HG03097 (cell line): ENCODE data around the gene NOPCHAP1.
"Not testable (repeated sequence)": the region's sequence is repeated elsewhere in the genome, so short reads cannot be mapped to it uniquely, and the experiment has no call there.

Experiments used
- ATAC-seq: cut with Tn5 transposase; IDR thresholded peaks from one replicate; pipeline ENCODE4 v1.9.1; 2021; ENCODE audit not compliant: unreplicated experiment, low FRiP score

The NOPCHAP1 gene, protein sequence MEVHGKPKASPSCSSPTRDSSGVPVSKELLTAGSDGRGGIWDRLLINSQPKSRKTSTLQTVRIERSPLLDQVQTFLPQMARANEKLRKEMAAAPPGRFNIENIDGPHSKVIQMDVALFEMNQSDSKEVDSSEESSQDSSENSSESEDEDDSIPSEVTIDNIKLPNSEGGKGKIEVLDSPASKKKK

DNA sequence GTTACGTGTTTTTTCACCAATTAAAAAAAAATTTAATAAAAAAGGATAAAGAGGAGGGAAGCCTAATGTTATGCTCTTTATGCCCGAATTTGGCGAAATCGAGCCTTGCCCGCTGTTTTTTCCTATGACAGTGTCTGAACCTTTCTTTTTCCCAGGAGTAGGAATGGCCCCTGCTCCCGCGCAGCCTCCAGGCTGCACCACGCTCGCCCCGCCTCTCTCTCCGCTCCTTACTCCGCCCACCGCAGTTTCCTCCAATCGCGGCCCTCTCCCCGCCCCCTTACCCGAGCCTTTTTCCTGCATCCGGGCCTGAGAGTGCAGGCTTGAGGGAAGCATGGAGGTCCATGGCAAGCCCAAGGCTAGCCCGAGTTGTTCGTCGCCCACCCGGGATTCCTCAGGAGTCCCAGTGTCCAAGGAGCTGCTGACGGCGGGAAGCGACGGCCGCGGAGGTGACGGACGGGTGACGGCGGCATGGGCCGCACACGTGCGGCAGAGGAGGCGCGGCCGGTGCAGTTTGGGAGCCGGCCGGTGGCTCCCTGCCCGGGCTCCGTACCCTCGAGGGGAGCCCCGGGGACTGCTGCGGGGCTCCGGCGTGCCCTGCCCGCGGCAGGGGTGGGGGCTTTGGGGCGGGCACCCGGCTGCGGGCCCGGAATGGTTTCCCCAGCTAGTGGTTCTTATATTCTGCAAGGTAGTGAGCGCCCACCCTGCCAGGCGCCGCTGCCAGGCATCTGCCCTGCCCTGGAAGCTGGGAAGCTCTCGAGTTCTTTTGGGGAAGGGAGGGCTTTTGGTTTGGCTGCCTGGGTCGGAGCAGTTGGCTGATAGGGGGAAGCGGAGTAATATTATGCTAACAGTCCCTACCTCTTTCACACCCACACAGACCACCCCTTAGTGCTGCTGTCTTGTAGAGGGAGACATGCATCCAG lies at the start of gene NOPCHAP1:
TSS of gene NOPCHAP1 (plus strand) at position 295 of the 920 bp plus-strand sequence. CDS start at position 332, 37 bp downstream.
- peak; percentile 91 for ATAC-seq

DNA sequence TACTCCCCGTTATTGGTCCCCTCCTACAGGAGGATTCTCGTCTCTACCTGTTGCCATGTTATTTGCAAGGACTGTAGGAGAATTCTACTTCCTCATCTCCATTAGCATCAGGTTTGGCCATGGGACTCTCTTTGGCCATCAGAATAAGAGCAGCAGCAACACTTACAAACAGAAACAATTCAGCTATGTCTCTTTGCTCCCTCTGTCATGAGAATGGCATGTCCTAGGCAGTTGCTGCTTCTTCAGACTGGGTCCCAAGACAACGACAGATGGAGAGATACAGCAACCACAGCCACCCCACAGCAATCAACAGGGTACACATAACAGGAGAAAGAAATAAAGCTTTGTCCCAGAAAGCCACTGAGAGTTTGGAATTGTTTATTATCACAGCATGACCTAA lies 47.7 kb upstream of the NOPCHAP1 start:
- ATAC-seq: no peak

DNA sequence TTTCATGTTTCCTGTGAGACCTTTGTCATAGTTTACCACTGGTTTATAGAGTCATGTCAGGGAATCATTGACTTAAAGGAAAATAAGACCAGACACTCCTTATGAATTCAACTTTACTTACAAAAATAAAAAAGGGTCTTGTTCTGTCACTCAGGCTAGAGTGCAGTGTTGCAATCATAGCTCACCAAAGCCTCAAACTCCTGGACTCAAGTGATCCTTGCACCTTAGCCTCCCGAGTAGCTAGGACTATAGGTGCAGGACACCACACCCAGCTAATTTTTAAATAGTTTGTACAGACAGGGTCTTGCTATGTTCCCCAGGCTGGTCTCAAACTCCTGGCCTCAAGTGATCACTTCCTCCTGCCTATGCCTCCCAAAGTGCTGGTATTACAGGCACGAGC lies 47.0 kb upstream of the NOPCHAP1 start:
- no peak for ATAC-seq

DNA sequence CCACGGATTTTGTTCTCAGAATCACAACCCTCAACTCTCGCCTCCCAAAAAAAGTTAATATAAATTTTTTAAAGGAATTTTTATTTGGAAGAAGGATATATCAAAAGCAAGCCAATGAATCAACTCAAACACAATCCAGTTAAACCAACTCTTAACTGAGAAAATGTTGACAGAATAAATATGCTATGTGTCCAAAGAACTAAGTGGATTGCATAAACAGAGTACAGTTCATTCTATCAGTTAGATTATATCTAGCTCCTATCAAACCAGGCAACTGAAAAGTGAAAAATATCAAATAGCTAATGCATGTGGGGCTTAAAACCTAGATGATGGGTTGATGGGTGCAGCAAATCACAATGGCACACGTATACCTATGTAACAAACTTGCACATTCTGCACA lies 44.7 kb upstream of the NOPCHAP1 start:
- no peak for ATAC-seq

DNA sequence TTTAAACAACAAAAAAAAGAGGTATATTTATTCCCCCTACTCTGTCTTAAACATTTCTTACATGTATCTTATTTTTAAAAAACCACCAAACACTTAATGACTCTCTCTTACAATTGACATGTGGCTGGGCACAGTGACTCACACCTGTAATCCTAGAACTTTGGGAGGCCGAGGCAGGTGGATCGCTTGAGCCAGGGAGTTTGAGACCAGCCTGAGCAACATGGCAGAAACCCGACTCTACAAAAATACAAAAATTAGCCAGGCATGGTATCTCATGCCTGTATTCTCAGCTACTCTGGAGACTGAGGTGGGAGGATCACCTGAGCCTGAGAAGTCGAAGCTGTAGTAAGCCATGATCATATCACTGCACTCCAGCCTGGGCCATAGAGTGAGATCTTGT lies 44.0 kb upstream of the NOPCHAP1 start:
- no peak for ATAC-seq

DNA sequence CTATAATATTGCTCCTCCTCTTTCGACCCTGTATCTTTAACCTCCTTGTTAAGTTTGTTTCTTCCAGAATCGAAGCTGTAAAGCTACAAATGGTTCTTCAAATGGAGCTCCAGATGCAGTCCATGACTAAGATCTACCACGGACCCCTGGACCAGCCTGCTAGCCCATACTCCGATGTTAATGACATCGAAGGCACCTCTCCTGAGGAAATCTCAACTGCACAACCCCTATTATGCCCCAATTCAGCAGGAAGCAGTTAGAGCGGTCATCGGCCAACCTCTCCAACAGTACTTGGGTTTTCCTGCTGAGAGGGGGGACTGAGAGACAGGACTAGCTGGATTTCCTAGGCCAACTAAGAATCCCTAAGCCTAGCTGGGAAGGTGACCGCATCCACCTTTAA lies 42.7 kb upstream of the NOPCHAP1 start:
- not testable (repeated sequence) for ATAC-seq

DNA sequence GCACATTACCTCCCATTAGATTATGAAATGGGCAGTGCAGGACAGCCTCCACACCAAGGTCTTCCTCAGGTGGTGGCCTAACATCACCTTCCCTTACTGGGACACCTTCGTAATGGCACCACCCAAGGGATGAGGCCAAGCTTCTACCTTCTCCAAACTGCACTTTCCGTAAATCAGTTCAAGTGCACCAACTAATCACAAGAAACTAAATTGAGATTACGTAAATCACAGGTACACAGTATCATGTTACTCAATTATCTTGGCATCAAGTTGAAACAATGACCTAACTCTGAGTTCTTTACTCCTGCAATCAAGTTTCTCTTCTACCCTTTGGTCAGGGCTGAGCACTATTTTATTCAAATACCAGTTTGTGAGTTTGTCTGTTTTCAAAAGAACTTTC lies 41.9 kb upstream of the NOPCHAP1 start:
- no peak for ATAC-seq

DNA sequence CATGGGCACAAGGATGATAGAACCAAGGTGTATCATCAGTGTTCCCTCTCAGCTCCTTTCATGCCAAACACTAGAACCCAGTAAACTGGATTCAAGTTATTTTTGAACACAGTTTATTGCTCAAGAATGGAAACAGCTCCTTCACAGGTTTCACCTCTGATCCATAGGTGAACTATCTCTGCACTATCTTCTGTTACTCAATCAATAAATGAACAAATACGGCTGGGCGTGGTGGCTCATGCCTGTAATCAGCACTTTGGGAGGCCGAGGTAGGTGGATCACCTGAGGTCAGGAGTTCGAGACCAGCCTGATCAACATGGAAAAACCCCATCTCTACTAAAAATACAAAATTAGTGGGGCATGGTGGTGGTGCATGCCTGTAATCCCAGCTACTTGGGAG lies 37.4 kb upstream of the NOPCHAP1 start:
- ATAC-seq: not testable (repeated sequence)

DNA sequence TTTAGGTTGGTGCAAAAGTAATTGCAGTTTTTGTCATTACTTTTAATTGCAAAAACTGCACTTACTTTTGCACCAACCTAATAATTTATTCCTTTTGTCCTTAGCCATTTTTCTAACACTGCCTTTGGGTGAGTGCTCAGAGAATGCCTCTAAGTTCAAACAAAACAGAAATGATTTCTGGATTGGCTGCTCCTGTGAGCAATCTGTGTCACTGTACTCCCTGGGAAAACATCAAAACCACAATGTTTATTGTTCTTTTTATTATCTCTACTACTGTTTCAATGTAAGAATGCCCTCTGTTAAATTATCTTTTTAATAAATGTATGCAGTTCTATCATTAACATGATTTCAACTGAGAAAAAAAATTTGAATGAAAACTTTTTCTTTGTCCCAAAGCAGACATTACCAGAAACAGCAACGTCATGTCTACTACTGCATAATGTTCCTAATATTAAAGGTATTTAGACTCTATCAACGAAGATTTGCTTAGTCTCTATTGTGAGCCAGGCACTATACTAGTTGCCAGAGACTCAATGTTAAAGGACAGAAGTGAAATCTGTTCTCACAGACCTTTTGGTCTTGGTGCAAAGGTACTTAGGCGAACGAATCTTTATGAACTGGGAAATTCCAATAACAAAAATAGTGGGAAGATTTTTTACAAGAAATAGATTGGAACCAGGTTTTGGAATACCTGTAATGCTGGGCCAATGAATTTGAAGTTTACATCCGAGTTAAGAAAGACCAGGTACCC lies 34.2 kb upstream of the NOPCHAP1 start:
- ATAC-seq: no peak

DNA sequence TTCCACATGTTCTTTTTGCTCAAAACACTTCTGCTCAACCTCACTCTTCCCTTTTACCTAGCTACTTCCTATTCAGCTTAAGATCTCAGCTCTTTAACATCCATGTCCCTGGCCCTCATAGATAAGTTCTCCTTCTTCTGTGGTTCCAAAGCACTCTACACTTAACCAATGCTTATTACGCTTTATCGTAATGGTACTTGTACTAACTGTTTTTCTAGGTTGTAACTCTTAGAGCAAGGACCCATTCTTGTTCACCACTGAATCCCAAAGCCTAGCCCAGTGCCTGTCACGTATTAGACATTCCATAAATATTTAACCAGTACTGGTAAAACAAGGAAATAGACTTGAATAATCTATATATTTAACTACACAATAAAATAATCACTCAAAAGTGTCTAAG lies 33.3 kb upstream of the NOPCHAP1 start:
- ATAC-seq: no peak

DNA sequence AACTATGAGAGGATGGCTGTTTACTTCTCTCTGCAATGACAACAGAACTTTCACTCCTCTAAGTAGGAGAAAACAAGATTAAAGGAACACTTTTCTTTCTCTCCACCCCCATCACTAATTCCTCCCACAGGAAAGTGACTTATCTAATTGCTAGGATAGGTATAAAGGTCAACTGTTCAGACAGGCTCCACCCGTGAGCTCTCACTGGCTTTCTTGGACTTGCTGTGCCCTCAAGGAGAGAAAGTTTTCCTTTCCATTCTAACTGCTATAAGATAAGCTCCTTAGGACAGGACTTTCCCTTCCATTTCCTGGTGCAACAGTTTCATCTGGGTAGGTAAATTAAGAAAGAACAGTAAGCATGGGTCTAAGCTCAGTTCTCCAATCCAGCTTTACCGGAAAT lies 32.8 kb upstream of the NOPCHAP1 start:
- ATAC-seq: no peak

DNA sequence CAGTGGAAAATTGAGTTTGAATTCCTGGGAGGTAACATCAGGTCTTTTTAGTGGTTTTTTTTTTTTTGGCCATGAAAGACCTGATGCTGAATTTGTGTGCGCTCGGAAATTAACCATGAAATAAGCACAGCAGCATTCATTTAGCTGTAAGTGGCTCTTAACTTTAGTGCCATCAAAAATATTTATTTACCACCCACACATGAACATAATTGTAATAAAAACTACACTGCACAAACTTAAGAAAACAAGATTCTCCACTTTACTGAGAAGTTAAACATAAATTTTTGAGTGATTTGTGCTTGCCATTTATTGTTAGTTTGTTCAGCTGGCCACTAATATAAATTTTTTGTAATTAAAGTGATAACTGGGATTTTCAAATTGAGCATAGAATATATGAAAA lies 30.4 kb upstream of the NOPCHAP1 start:
- no peak for ATAC-seq

DNA sequence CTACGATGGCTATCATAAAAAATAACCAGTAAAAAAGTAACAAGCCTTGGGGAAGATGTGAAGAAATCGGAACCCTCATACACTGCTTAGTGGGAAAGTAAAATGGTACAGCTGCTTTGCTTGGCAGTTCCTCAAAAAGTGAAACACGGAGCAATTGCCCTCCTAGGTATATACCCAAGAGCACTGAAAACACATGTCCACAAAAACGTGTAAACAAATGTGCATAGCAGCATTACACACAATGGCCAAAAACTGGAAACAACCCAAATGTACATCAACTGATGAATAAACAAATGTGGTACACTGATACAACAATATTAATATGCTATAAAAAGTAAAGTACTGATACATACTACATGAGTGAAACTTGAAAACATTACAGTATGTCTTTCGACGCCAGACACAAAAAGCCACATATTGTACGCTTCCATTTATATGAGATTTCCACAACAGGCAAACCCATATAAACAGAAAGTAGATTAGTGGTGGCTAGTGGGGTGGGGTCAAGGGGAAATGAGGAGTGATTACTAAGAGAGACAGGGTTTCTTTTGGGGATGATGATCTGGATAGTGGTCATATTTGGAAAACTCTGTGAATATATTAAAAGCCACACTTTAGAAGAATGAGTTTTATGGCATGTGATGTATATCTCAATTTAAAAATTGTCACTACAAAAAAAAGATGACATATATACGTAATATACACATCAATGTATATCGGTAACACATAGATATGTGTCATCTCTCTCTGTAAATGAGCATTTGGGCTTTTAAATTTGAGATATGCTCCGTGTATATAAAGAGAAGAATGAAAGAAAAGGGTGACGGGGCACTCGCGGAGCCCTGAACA lies 29.0 kb upstream of the NOPCHAP1 start:
- ATAC-seq: no peak

DNA sequence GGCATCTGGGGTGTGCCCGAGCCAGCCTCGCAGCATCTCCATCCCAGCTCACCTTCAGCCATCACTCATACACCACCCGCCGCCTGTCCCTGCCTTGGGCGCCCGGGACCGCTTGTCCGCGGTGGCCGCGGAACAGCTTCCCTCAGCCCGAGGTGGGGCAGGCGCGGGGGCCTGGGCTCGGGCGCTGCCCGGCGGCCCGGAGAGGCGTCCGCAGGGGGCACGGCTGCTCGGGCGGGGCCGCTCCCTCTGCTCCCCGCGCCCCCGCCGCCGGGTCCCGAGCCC lies 28.5 kb upstream of the NOPCHAP1 start:
- peak; percentile 26 for ATAC-seq

DNA sequence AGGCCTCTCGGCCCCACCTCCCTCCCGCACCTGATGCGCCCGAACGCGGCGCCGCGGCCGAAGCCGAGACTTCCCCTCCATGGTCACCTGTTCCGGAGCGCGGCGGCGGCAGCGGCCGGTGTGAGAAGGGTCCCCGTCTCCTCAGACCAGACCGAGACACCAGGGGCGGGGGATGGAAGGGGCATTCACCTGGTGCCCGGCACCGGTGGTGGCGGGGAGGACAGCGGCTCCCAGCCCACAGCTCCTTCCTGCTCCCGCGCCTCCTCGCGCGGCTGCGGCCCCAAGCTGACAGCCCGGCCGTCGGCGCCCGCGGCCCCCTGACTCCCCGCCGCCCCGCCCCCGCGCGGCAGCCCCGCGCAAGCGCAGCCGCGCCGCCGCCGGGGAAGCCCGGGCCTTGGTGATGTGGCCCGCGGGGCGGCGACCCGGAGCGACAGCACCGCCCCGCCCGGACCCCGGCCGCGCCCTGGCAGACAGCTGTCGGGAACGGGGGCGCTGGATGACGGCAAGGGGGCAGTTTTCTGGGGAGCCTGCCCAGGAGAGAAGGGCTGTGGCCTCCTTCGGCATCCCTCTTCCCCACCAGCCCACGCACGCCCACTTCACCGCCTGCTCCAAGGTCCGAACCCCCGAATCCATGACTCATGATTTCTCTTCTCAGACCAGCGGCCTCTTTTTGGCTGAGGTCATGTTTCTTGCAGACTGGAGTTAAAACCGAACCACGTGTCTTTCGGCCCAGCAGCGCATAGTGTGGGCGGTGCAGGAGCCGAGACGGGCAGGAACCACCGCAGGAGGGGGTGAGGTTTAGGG lies 27.9 kb upstream of the NOPCHAP1 start, which contains the start of gene SLC41A2:
TSS of gene SLC41A2 (minus strand) at position 290 of the 804 bp plus-strand sequence. CDS start 29,763 bp downstream, outside the sequence.
- peak; percentile 56 for ATAC-seq

DNA sequence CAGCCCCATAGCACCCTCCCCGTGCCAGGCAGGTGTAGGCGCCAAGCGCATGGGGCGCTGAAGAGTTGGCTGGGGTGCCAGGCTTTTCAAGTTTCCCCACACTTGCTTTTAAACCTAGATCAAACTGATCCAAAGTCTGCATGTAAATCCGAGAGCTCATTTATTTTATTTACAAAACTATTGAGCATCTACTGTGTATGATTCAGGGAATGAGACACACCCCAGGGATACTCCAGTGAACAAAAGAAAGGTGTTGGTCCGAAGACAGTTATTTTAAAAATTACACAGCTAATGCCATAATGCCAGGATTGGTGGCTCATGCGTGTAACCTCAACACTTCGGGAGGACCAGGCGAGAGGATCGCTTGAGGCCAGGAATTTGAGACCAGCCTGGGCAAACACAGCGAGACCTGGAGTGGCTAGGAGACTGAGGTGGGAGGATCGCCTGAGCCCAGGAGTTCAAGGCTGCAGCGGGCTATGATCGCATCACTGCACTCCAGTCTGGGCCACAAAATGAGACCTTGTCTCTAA lies 27.2 kb upstream of the NOPCHAP1 start:
- ATAC-seq: no peak

DNA sequence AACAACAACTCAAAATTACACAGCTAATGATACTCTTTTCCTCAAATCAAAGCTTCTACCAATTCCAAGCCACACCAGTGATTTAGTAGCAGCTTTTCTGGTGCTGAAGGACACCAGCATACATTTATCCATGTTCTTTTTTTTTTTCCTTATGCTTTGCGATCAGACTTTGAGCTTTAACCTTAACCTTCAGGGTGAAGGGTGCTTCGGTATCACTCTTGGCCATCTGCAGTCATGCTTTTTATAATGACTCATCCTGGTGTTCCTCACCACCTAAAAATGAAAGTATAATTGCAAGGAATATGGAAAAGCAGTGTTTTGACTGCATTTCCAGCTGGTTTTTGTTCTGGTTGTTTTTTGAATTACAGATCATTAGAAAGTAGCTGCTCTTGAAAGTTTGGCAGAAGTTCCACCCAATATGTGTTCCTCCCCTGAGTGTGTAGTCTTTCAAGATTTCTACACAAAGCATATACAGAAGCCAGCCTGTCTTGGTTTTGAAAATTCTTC lies 26.7 kb upstream of the NOPCHAP1 start:
- ATAC-seq: no peak

DNA sequence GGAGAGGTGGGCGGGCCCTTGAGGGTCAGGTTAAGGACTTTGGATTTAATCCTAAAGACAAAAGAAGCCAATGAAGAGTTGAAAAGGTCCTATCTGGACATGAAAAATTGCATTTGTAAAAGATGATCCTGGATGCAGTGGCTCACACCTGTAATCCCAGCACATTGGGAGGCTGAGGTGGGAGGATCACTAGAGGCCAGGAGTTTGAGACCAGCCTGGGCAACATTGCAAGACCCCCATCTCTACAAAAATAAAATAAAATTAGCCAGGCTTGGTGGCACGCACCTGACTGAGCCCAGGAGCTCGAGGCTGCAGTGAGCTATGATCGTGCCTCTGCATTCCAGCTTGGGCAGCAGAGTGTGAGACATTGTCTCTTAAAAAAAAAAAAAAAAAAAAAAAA lies 25.7 kb upstream of the NOPCHAP1 start:
- ATAC-seq: no peak

DNA sequence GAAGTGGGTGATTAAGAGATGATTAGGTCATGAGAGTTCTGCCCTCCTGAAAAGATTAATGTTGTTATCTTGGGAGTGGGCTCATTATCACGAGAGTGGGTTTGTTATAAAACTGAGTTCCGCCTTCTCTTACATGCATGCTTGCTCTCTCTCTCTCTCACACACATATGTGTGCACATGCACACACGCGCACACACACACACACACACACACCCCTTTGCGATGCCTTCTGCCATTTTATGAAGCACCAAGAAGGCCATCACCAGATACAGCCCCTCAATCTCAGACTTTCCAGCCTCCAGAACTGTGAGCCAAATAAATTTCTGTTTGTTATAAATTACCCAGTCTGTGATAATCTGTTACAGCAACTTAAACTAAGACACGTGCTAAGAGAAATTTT lies 22.4 kb upstream of the NOPCHAP1 start:
- ATAC-seq: no peak
